ENCODE data around the gene KDM8. TPM values are rescaled to one million over a fixed set of nuclear protein-coding genes. Genes with fewer than 3 reads are reported as not detected.
A peak's percentile ranks its signal among the peaks of the same experiment; 100 is the strongest.

KDM8 gene
- total and polyA plus RNA-seq, 9 of the 15 experiments (the other 6 are each of a cell fraction or from before 2014, with no cell fraction given): 0.61 to 9.1 (median 5.4) TPM

GRCh38 chr16:27189335-27189972, 13.9 kb upstream of the KDM8 start:
- Histone ChIP-seq H3K36me3 (ENCODE audit: control insufficient read depth, insufficient read depth, low read length) (no peaks in the 10 kb centered on the region), H2AFZ (ENCODE audit: low read depth, low read length) (peak overlapping the region; percentile 11; the same call in 1 of the 2 replicates), H3K4me3 (no peak overlapping the region), H3K9me3 (replicated peaks; ENCODE audit: control insufficient read depth, insufficient read depth, low read depth, low read length) (no peaks in the 10 kb centered on the region), H3K4me1 (replicated peaks in 1 of 2; ENCODE audit: control insufficient read depth in 2 of 2, insufficient read depth in 2 of 2, low read length in 2 of 2) (peaks cover 0 to 11% of the 10 kb centered on the region in 2 experiments; a peak in 4 of 5 replicates), H3K27ac (ENCODE audit: extremely low read depth, low read depth, low read length) (no peak overlapping the region), H3K27me3 (ENCODE audit: control insufficient read depth in 2 of 2, insufficient read depth in 2 of 2, low read length in 2 of 2) (peaks cover 7 to 21% of the 10 kb centered on the region in 2 experiments; a peak in 3 of 5 replicates), H4K20me1 (replicated peaks; ENCODE audit: control insufficient read depth, insufficient read depth, low read length) (no peaks in the 10 kb centered on the region), H3K9me1 (ENCODE audit: control insufficient read depth, insufficient read depth, low read length) (no peaks in the 10 kb centered on the region), H3K79me2 (ENCODE audit: control insufficient read depth, insufficient read depth, low read length) (no peaks in the 10 kb centered on the region), H3K9ac (ENCODE audit: insufficient read depth in 1 of 2, low read depth in 2 of 2, low read length in 2 of 2) (peak overlapping the region in 1 of 2 experiments; percentile 78; a peak in 2 of 4 replicates), H3K4me2 (ENCODE audit: insufficient read depth, low read length) (no peak overlapping the region)
- BruUV-seq (replicated peaks): no TSS peak
- POLR2A ChIA-PET: no interaction called here
- no peak for FAIRE-seq
- WGBS (ENCODE audit: insufficient coverage, low coverage, missing lambda C conversion rate): 15% methylated on average over 13 of the region's 13 CpGs
- DNase-seq (ENCODE audit: extremely low read depth in 1 of 4, low spot score in 3 of 4): no peak
- peak; percentile 39; the same call in 2 of the 3 replicates for ATAC-seq
- intact Hi-C loops (cut with micrococcal nuclease) (no loop called here), in situ Hi-C loops (cut with MboI) (no loop called here)
- CTCF ChIA-PET (ENCODE audit: low intra/inter-chr PET ratio): no interaction called here
- TF ChIP-seq E2F6 (IDR thresholded peaks at IDR 0.05; ENCODE audit: borderline replicate concordance in 1 of 2, extremely low read depth in 1 of 2, insufficient read depth in 1 of 2, insufficient read length in 1 of 2, low read depth in 1 of 2, low read length in 1 of 2, poor library complexity in 1 of 2, severe bottlenecking in 1 of 2): no peak
- no peak for TF ChIP-seq ZNF830 (CRISPR knock-in tag; IDR thresholded peaks at IDR 0.05)
- no peak for TF ChIP-seq CREB1 (IDR thresholded peaks at IDR 0.05)
- no peak for TF ChIP-seq CREB1 (CRISPR knock-in tag; IDR thresholded peaks at IDR 0.05)
- no peak for TF ChIP-seq ZNF586 (CRISPR knock-in tag; conservative IDR thresholded peaks at IDR 0.05)
- no peak for TF ChIP-seq GABPB1 (CRISPR knock-in tag; IDR thresholded peaks at IDR 0.05)
- no peak for TF ChIP-seq MCM2 (IDR thresholded peaks at IDR 0.05; ENCODE audit: low read depth)
- TF ChIP-seq RREB1 (CRISPR knock-in tag; IDR thresholded peaks at IDR 0.05): no peak
- TF ChIP-seq KDM2B (CRISPR knock-in tag; IDR thresholded peaks at IDR 0.05): no peak
- TF ChIP-seq CBX2 (IDR thresholded peaks at IDR 0.05; ENCODE audit: insufficient read depth, low read length, poor library complexity, severe bottlenecking): no peak
- TF ChIP-seq ZBTB1 (CRISPR knock-in tag; IDR thresholded peaks at IDR 0.05; ENCODE audit: borderline replicate concordance, low read depth): no peak
- TF ChIP-seq MEF2A (IDR thresholded peaks at IDR 0.05; ENCODE audit: control insufficient read depth, low read depth, low read length): no peak

All from K562 (cell line).